WTC11 (cell line): ENCODE data around the gene TAF7L. TPM values are rescaled to one million over a fixed set of nuclear protein-coding genes. Genes with fewer than 3 reads are reported as not detected.

Source experiments
- ATAC-seq: fragments of 200-7000 bp; cut with Tn5 transposase; 2 replicates; pipeline ENCODE4 v1.10.0; 2021; ENCODE audit warnings: mild to moderate bottlenecking, moderate library complexity
- CTCF ChIA-PET: fragments of 300-600 bp; sonication (Branson Sonifier 250); formaldehyde crosslinking; loops from one replicate; lab custom pipeline; 2021; ENCODE audit warnings: antibody characterized with exemption; lab: Charles Lee
- POLR2A ChIA-PET: fragments of 350-600 bp; sonication (Branson Sonifier 250); formaldehyde crosslinking; loops from one replicate; lab custom pipeline; 2021; ENCODE audit warnings: antibody characterized with exemption; lab: Charles Lee
- DNase-seq: peaks from one replicate; pipeline ENCODE4 v3.0.0; 2021; ENCODE audit warnings: low spot score
- H3K27ac Mint-ChIP-seq: 2 replicates; pipeline ENCODE4 v1.8.0; 2021; ENCODE audit warnings: mixed read lengths
- H3K27me3 Mint-ChIP-seq: 2 replicates; pipeline ENCODE4 v1.8.0; 2021; ENCODE audit warnings: low read depth, mild to moderate bottlenecking, moderate library complexity, mixed read lengths
- H3K36me3 Mint-ChIP-seq: 2 replicates; pipeline ENCODE4 v1.8.0; 2021; ENCODE audit warnings: mixed read lengths
- H3K4me1 Mint-ChIP-seq: 2 replicates; pipeline ENCODE4 v1.8.0; 2022; ENCODE audit warnings: mixed read lengths
- H3K4me3 Mint-ChIP-seq: 2 replicates; pipeline ENCODE4 v1.8.0; 2021; ENCODE audit warnings: mild to moderate bottlenecking, moderate library complexity, mixed read lengths
- H3K9me3 Mint-ChIP-seq: 2 replicates; pipeline ENCODE4 v1.8.0; 2021; ENCODE audit warnings: mixed read lengths
- AFF4 ChIP-seq: sonication (generic); formaldehyde crosslinking; IDR thresholded peaks from 2 replicates; pipeline ENCODE4 v1.8.1; 2023; ENCODE audit warnings: mild to moderate bottlenecking, missing genetic modification reagents, borderline replicate concordance
- ARID4B ChIP-seq: sonication (generic); formaldehyde crosslinking; IDR thresholded peaks from 2 replicates; pipeline ENCODE4 v1.8.0; 2023; ENCODE audit warnings: missing genetic modification reagents, mild to moderate bottlenecking, borderline replicate concordance
- GTF2I ChIP-seq: fragments of 250-450 bp; sonication (Bioruptor Pico); conservative IDR thresholded peaks from 2 replicates; pipeline ENCODE4 v1.4.0; 2021; ENCODE audit warnings: mild to moderate bottlenecking
- HMGA2 ChIP-seq: fragments of 250-450 bp; sonication (Bioruptor Pico); IDR thresholded peaks from 2 replicates; pipeline ENCODE4 v1.4.0; 2021; ENCODE audit warnings: mild to moderate bottlenecking, moderate library complexity
- HMGXB4 ChIP-seq: sonication (generic); formaldehyde crosslinking; IDR thresholded peaks from 2 replicates; pipeline ENCODE4 v1.8.1; 2023; ENCODE audit warnings: mild to moderate bottlenecking, moderate library complexity, missing genetic modification reagents
- JUN ChIP-seq: sonication (generic); formaldehyde crosslinking; IDR thresholded peaks from 2 replicates; pipeline ENCODE4 v1.8.0; 2023; ENCODE audit warnings: mild to moderate bottlenecking, missing genetic modification reagents
- NFATC4 ChIP-seq: fragments of 250-450 bp; sonication (Bioruptor Pico); IDR thresholded peaks from 2 replicates; pipeline ENCODE4 v1.9.0; 2021; ENCODE audit warnings: mild to moderate bottlenecking
- PREB ChIP-seq: sonication (generic); formaldehyde crosslinking; IDR thresholded peaks from 2 replicates; pipeline ENCODE4 v1.8.1; 2022; ENCODE audit warnings: mild to moderate bottlenecking, missing genetic modification reagents, moderate library complexity, borderline replicate concordance
- RELA ChIP-seq: sonication (generic); formaldehyde crosslinking; IDR thresholded peaks from 2 replicates; pipeline ENCODE4 v1.8.1; 2022; ENCODE audit warnings: missing genetic modification reagents, mild to moderate bottlenecking, borderline replicate concordance
- SOX15 ChIP-seq: fragments of 250-450 bp; sonication (Bioruptor Pico); IDR thresholded peaks from 2 replicates; pipeline ENCODE4 v1.9.0; 2021; ENCODE audit warnings: mild to moderate bottlenecking
- STAT6 ChIP-seq: sonication (generic); formaldehyde crosslinking; conservative IDR thresholded peaks from 2 replicates; pipeline ENCODE4 v1.8.1; 2023; ENCODE audit warnings: mild to moderate bottlenecking, low read depth, missing genetic modification reagents, moderate library complexity
- TP53 ChIP-seq: sonication (generic); formaldehyde crosslinking; IDR thresholded peaks from 2 replicates; pipeline ENCODE4 v1.8.1; 2023; ENCODE audit warnings: mild to moderate bottlenecking, missing genetic modification reagents
- ZMAT4 ChIP-seq: fragments of 250-450 bp; sonication (Bioruptor Pico); IDR thresholded peaks from 2 replicates; pipeline ENCODE4 v1.9.0; 2021; ENCODE audit warnings: mild to moderate bottlenecking
- ZNF281 ChIP-seq: sonication (generic); formaldehyde crosslinking; IDR thresholded peaks from 2 replicates; pipeline ENCODE4 v1.8.0; 2023; ENCODE audit warnings: mild to moderate bottlenecking, missing genetic modification reagents
- ZNF396 ChIP-seq: fragments of 250-450 bp; sonication (Bioruptor Pico); IDR thresholded peaks from 2 replicates; pipeline ENCODE4 v1.8.0; 2021; ENCODE audit warnings: mild to moderate bottlenecking, moderate library complexity, borderline replicate concordance
- ZNF425 ChIP-seq: fragments of 250-450 bp; sonication (Bioruptor Pico); conservative IDR thresholded peaks from 2 replicates; pipeline ENCODE4 v1.9.0; 2021; ENCODE audit warnings: mild to moderate bottlenecking
- ZNF671 ChIP-seq: fragments of 250-450 bp; sonication (Bioruptor Pico); IDR thresholded peaks from 2 replicates; pipeline ENCODE4 v1.8.0; 2021; ENCODE audit warnings: mild to moderate bottlenecking
- total RNA-seq: library from RNA; stranded (reverse); gene quantifications from 3 replicates; pipeline ENCODE4 v1.2.3, GENCODE V29; 2021

TAF7L gene
- total RNA-seq, 1 experiment from 2014 or later = 0.17 TPM

- no peak for TF ChIP-seq ZNF281 (CRISPR knock-in tag)
- no peak for TF ChIP-seq STAT6 (CRISPR knock-in tag)
- TF ChIP-seq ZNF425 (CRISPR knock-in tag) = no peak
- no peak for TF ChIP-seq TP53 (CRISPR knock-in tag)
- TF ChIP-seq NFATC4 (CRISPR knock-in tag) = no peak
- TF ChIP-seq, all 79 proteins: peak for 0
Observed at GRCh38 chrX:101237041-101237440, 54.1 kb downstream of the TAF7L start (continued).

- no peaks in the 10 kb centered on the region for H3K27me3 Mint-ChIP-seq
- peaks cover 7% of the 10 kb centered on the region for H3K4me1 Mint-ChIP-seq
- ChIA-PET POLR2A (no interaction called here), CTCF (no interaction called here)
- no peak for ATAC-seq
- H3K36me3 Mint-ChIP-seq = no peaks in the 10 kb centered on the region
- H3K9me3 Mint-ChIP-seq = no peaks in the 10 kb centered on the region
- no peak overlapping the region for H3K27ac Mint-ChIP-seq
- H3K4me3 Mint-ChIP-seq = no peak overlapping the region
- DNase-seq = no peak
- no peak for TF ChIP-seq SOX15 (CRISPR knock-in tag)
- no peak for TF ChIP-seq ZNF671 (CRISPR knock-in tag)
- no peak for TF ChIP-seq ZMAT4 (CRISPR knock-in tag)
- TF ChIP-seq HMGXB4 (CRISPR knock-in tag) = no peak
- no peak for TF ChIP-seq JUN (CRISPR knock-in tag)
- no peak for TF ChIP-seq ARID4B (CRISPR knock-in tag)
- TF ChIP-seq RELA (CRISPR knock-in tag) = no peak
- no peak for TF ChIP-seq GTF2I
- no peak for TF ChIP-seq ZNF396 (CRISPR knock-in tag)
- no peak for TF ChIP-seq HMGA2 (CRISPR knock-in tag)
- TF ChIP-seq PREB (CRISPR knock-in tag) = no peak
- TF ChIP-seq AFF4 (CRISPR knock-in tag) = no peak
Observed at GRCh38 chrX:101232316-101232715, 58.8 kb downstream of the TAF7L start.
